K562 (cell line): Measurements from ENCODE around the gene BMP8B. TPM values are rescaled to one million over a fixed set of nuclear protein-coding genes. Genes with fewer than 3 reads are reported as not detected.

Source experiments
- ATAC-seq: fragments of 200-7000 bp; cut with Tn5 transposase; 3 replicates; pipeline ENCODE4 v1.9.1; 2020; ENCODE audit warnings: moderate library complexity
- BruUV-seq: library from RNA; stranded (reverse); fragments of 400-500 nt; replicated peaks from 2 replicates; lab custom pipeline; 2021; lab: Mats Ljungman, UMichigan
- CTCF ChIA-PET: fragments of 300-600 bp; formaldehyde crosslinking; extraction: SDS; loops from one replicate; lab custom pipeline; 2021; ENCODE audit warnings: low intra/inter-chr PET ratio; lab: Yijun Ruan, JAX
- POLR2A ChIA-PET: fragments of 300-600, 350-650 bp; sonication (Branson Sonifier 250); formaldehyde crosslinking; extraction: SDS; loops from one replicate; lab custom pipeline; 2021; ENCODE audit warnings: antibody characterized with exemption, inconsistent platforms; lab: Yijun Ruan, JAX
- DNase-seq, 4 experiments: peaks; one replicate each; pipeline versions ENCODE4 v3.0.0 to v3.0.0-alpha.2; 2011 to 2018; ENCODE audit warnings: low spot score in 3 of 4, mixed read lengths in 3 of 4; ENCODE audit errors: extremely low read depth in 1 of 4
- FAIRE-seq: peaks from 2 replicates; lab custom pipeline; 2011; peaks lifted over from hg19 to GRCh38; lab: Jason Lieb, UNC
- H2AFZ ChIP-seq: 2 replicates; pipeline ENCODE4 v1.6.0; 2011; ENCODE audit warnings: low read depth, low read length, control low read depth, inconsistent platforms
- H3K27ac ChIP-seq: fragments of 200-600 bp; 3 replicates; pipeline ENCODE4 v1.8.0; 2011; ENCODE audit warnings: low read depth, mild to moderate bottlenecking, control low read depth, inconsistent platforms, low read length, moderate library complexity, mixed read lengths; ENCODE audit errors: extremely low read depth
- H3K27me3 ChIP-seq, 2 experiments: fragments of 300-600 bp in 1 of 2; 2 replicates in 1 of 2; 3 replicates in 1 of 2; pipeline versions ENCODE4 v1.6.0 to v1.8.0; 2011; ENCODE audit warnings: inconsistent platforms in 2 of 2, low read length in 2 of 2, mild to moderate bottlenecking in 1 of 2, mixed read lengths in 1 of 2, moderate library complexity in 1 of 2; ENCODE audit not compliant: control insufficient read depth in 2 of 2, insufficient read depth in 2 of 2
- H3K36me3 ChIP-seq: fragments of 300-600 bp; 3 replicates; pipeline ENCODE4 v1.8.0; 2011; ENCODE audit warnings: mild to moderate bottlenecking, low read length, inconsistent platforms; ENCODE audit not compliant: control insufficient read depth, insufficient read depth
- H3K4me1 ChIP-seq, 2 experiments: fragments of 200-600 bp in 1 of 2; replicated peaks in 1 of 2; 2 replicates in 1 of 2; 3 replicates in 1 of 2; pipeline versions ENCODE4 v1.5.1 to v1.8.0; 2011; ENCODE audit warnings: inconsistent platforms in 2 of 2, low read length in 2 of 2, mild to moderate bottlenecking in 1 of 2, mixed read lengths in 1 of 2, moderate library complexity in 1 of 2; ENCODE audit not compliant: control insufficient read depth in 2 of 2, insufficient read depth in 2 of 2
- H3K4me2 ChIP-seq: 2 replicates; pipeline ENCODE4 v1.6.1; 2011; ENCODE audit warnings: low read length, control low read depth, inconsistent platforms, mixed read lengths; ENCODE audit not compliant: insufficient read depth
- H3K4me3 ChIP-seq: fragments of 200-600 bp; sonication (generic), shearing (Covaris generic); 2 replicates; pipeline ENCODE4 v1.5.1; 2016; ENCODE audit warnings: control low read depth, inconsistent platforms
- H3K79me2 ChIP-seq: fragments of 200-600 bp; 3 replicates; pipeline ENCODE4 v1.8.0; 2011; ENCODE audit warnings: low read length, inconsistent platforms; ENCODE audit not compliant: control insufficient read depth, insufficient read depth
- H3K9ac ChIP-seq, 2 experiments: 2 replicates each; pipeline versions ENCODE4 v1.6.0 to v1.6.1; 2011; ENCODE audit warnings: low read depth in 2 of 2, low read length in 2 of 2, control low read depth in 1 of 2, inconsistent platforms in 1 of 2, mild to moderate bottlenecking in 1 of 2, mixed read lengths in 1 of 2; ENCODE audit not compliant: insufficient read depth in 1 of 2
- H3K9me1 ChIP-seq: one replicate; pipeline ENCODE4 v1.6.0; 2011; ENCODE audit warnings: inconsistent platforms, mild to moderate bottlenecking, low read length, moderate library complexity; ENCODE audit not compliant: control insufficient read depth, insufficient read depth
- H3K9me3 ChIP-seq: replicated peaks from 2 replicates; pipeline ENCODE4 v1.5.1; 2011; ENCODE audit warnings: low read depth, low read length, inconsistent platforms; ENCODE audit not compliant: control insufficient read depth, insufficient read depth
- H4K20me1 ChIP-seq: replicated peaks from 2 replicates; pipeline ENCODE4 v1.6.1; 2011; ENCODE audit warnings: low read length, inconsistent platforms, mixed read lengths; ENCODE audit not compliant: control insufficient read depth, insufficient read depth
- ATF4 ChIP-seq: fragments of 450-650 bp; formaldehyde crosslinking; IDR thresholded peaks from 2 replicates; pipeline ENCODE4 v1.4.0; 2022; ENCODE audit warnings: mild to moderate bottlenecking, moderate library complexity
- CTBP1 ChIP-seq: fragments of 450-650 bp; IDR thresholded peaks from 2 replicates; pipeline ENCODE4 v1.6.1; 2016; ENCODE audit warnings: borderline replicate concordance
- GATAD2B ChIP-seq: fragments of 450-650 bp; IDR thresholded peaks from 2 replicates; pipeline ENCODE4 v1.6.1; 2017; ENCODE audit warnings: mild to moderate bottlenecking, borderline replicate concordance
- POLR2A ChIP-seq: fragments of 450-650 bp; conservative IDR thresholded peaks from 2 replicates; pipeline ENCODE4 v1.6.1; 2016
- SMC3 ChIP-seq: conservative IDR thresholded peaks from 2 replicates; pipeline ENCODE4 v1.6.1; 2011; ENCODE audit warnings: low read depth, low read length, improper control_type of control experiment; ENCODE audit not compliant: insufficient read depth
- TBP ChIP-seq: optimal IDR thresholded peaks from 2 replicates; pipeline ENCODE3; 2011; ENCODE audit warnings: low read depth, low read length, improper control_type of control experiment
- USF1 ChIP-seq: sonication (generic); formaldehyde crosslinking; IDR thresholded peaks from 2 replicates; pipeline ENCODE4 v1.9.0; 2022; ENCODE audit warnings: mild to moderate bottlenecking, missing genetic modification reagents
- ZFPM2 ChIP-seq: fragments of 250-450 bp; sonication (Bioruptor Pico); IDR thresholded peaks from 2 replicates; pipeline ENCODE4 v1.5.1; 2022; ENCODE audit warnings: mild to moderate bottlenecking
- WGBS: fragments of 100-300 bp; shearing (Covaris generic); methylation state at CpG from one replicate; pipeline ENCODE4 v1.1.6; 2016; ENCODE audit warnings: low coverage, mixed read lengths; ENCODE audit not compliant: insufficient coverage; ENCODE audit errors: missing lambda C conversion rate; 5-methylcytosine and 5-hydroxymethylcytosine counted together
- in situ Hi-C: fragments of 300-500 bp; cut with MboI; formaldehyde crosslinking; loops from 4 replicates; pipeline ENCODE4 v1.15.0; 2018; ENCODE audit warnings: inconsistent platforms, mixed read lengths
- intact Hi-C: fragments of 100-400 bp; cut with micrococcal nuclease; formaldehyde crosslinking; loops from 2 replicates; pipeline ENCODE4 v1.14.2; 2022
- polyA plus RNA-seq, 8 experiments: library from polyadenylated mRNA; depleted of rRNA in 4 of 8; stranded (reverse) in 5 of 8; unstranded in 3 of 8; fragments of >200 nt; fragmentation: Nextera tagmentation in 2 of 8; fragmentation: Illumina TruSeq in 1 of 8; extraction: Ambion mirVana in 2 of 8; extraction: Trizol in 1 of 8; gene quantifications; 2 replicates each; pipeline versions ENCODE4 v1.2.1 to v1.2.3, GENCODE V29; 2011 to 2014; ENCODE audit warnings: inconsistent platforms in 1 of 8, missing spikeins in 1 of 8
- total RNA-seq, 7 experiments: library from RNA; depleted of rRNA in 6 of 7; stranded (reverse); fragments of >200 nt in 6 of 7; fragmentation: Illumina TruSeq in 2 of 7; extraction: Trizol in 2 of 7; gene quantifications; 2 replicates each; pipeline versions ENCODE4 v1.2.1 to v1.2.3, GENCODE V29; 2011 to 2021; ENCODE audit warnings: low replicate concordance in 1 of 7

The BMP8B gene
- total and polyA plus RNA-seq, 9 of the 15 experiments (the other 6 are each of a cell fraction or from before 2014, with no cell fraction given) = 0.03 to 0.33 (median 0.14) TPM

GRCh38 chr1:39798859-39799769, 10.4 kb upstream of the BMP8B start (continued):
- TF ChIP-seq GATAD2B (peak; percentile 51; the same call in 1 of the 2 replicates), ZFPM2 (CRISPR knock-in tag) (peak; percentile 33; the same call in 1 of the 2 replicates), TBP (peak; percentile 58), ATF4 (CRISPR knock-in tag) (peak; percentile 30; the same call in 1 of the 2 replicates), CTBP1 (peak; percentile 65), POLR2A (peak; percentile 75), USF1 (CRISPR knock-in tag) (peak; percentile 98)

GRCh38 chr1:39795651-39796050, 7.0 kb upstream of the BMP8B start:
- no peak overlapping the region for H3K9ac ChIP-seq
- H3K9me1 ChIP-seq = no peaks in the 10 kb centered on the region
- 11% methylated on average over 1 of the region's 1 CpG for WGBS
- no peak overlapping the region for H3K4me3 ChIP-seq
- FAIRE-seq (no peak), ATAC-seq (no peak), DNase-seq (peak in 2 of 4 experiments; percentile 6 to 13)
- intact Hi-C loops = loop anchor here (5.0 kb wide), 1 partner anchor 188 kb away; no protein-coding TSS in a partner anchor
- no peaks in the 10 kb centered on the region for H3K79me2 ChIP-seq
- H4K20me1 ChIP-seq = no peaks in the 10 kb centered on the region
- no peaks in the 10 kb centered on the region for H3K36me3 ChIP-seq
- TF ChIP-seq SMC3 = no peak
- H2AFZ ChIP-seq = no peak overlapping the region; the same call in 1 of the 2 replicates
- ChIA-PET CTCF (no interaction called here), POLR2A (no interaction called here)
- H3K27ac ChIP-seq = no peak overlapping the region
- in situ Hi-C loops = no loop called here
- H3K9me3 ChIP-seq = no peaks in the 10 kb centered on the region
- H3K27me3 ChIP-seq = no peaks in the 10 kb centered on the region
- H3K4me1 ChIP-seq = peaks cover 10 to 12% of the 10 kb centered on the region in 2 experiments; a peak in 4 of 5 replicates
- no peak overlapping the region for H3K4me2 ChIP-seq
- BruUV-seq = no TSS peak
